GM12878 (cell line): ENCODE data around the gene ADAMTS16.

Experiments used
- EGR1 ChIP-seq, 2 experiments: IDR thresholded peaks; 1 replicate in 1 of 2; 2 replicates in 1 of 2; pipeline ENCODE4 v1.6.1; 2011 to 2012; ENCODE audit warnings: low read depth in 2 of 2, low read length in 2 of 2, borderline replicate concordance in 1 of 2, mild to moderate bottlenecking in 1 of 2, moderate library complexity in 1 of 2
- EP300 ChIP-seq, 2 experiments: fragments of 150-350 bp in 1 of 2; IDR thresholded peaks; 2 replicates each; pipeline ENCODE4 v1.6.1; 2011 to 2012; ENCODE audit warnings: low read depth in 2 of 2, low read length in 2 of 2, borderline replicate concordance in 1 of 2, improper control_type of control experiment in 1 of 2, inconsistent platforms in 1 of 2; ENCODE audit not compliant: control insufficient read depth in 1 of 2
- MEF2A ChIP-seq: IDR thresholded peaks from 2 replicates; pipeline ENCODE4 v1.6.1; 2011; ENCODE audit warnings: low read depth, mild to moderate bottlenecking, low read length, moderate library complexity; ENCODE audit not compliant: insufficient read depth
- NR2C2 ChIP-seq: IDR thresholded peaks from 2 replicates; pipeline ENCODE4 v1.6.1; 2011; ENCODE audit warnings: borderline replicate concordance, low read depth; ENCODE audit not compliant: control insufficient read depth, insufficient read length
- TF ChIP-seq, protein P1 (sequence below): IDR thresholded peaks from 2 replicates; pipeline ENCODE4 v1.6.1; 2011; ENCODE audit warnings: low read depth, low read length, improper control_type of control experiment, borderline replicate concordance
- TF ChIP-seq, protein P2 (sequence below), 3 experiments: IDR thresholded peaks in 2 of 3; conservative IDR thresholded peaks in 1 of 3; 2 replicates each; pipeline ENCODE4 v1.5.1; 2011; ENCODE audit warnings: low read depth in 3 of 3, low read length in 3 of 3, mild to moderate bottlenecking in 3 of 3, control low read depth in 2 of 3, moderate library complexity in 2 of 3, inconsistent platforms in 1 of 3, mixed read lengths in 1 of 3; ENCODE audit not compliant: control insufficient read depth in 2 of 3, insufficient read depth in 1 of 3; ENCODE audit errors: extremely low read depth in 1 of 3

DNA sequence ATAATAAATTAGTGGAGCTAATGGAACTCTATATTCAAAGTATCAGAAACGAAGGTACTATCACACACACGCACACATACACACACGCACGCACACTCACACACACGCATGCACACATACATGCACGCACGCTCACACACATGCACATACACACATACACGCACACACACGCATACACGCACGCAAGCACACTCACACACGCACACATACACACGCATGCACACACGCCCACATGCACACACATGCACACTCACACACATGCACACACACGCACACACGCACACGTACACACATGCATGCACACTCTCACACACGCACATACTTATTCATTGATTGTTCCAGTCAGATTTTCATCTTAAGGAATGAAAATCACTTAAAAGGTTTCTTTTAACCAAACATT is 212.5 kb downstream of the ADAMTS16 start:
- TF ChIP-seq EGR1 (IDR thresholded peaks at IDR 0.05; ENCODE audit: borderline replicate concordance in 1 of 2, low read depth in 2 of 2, low read length in 2 of 2): no peak
- TF ChIP-seq, protein P1, sequence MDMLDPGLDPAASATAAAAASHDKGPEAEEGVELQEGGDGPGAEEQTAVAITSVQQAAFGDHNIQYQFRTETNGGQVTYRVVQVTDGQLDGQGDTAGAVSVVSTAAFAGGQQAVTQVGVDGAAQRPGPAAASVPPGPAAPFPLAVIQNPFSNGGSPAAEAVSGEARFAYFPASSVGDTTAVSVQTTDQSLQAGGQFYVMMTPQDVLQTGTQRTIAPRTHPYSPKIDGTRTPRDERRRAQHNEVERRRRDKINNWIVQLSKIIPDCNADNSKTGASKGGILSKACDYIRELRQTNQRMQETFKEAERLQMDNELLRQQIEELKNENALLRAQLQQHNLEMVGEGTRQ: no peak
- TF ChIP-seq, protein P2, sequence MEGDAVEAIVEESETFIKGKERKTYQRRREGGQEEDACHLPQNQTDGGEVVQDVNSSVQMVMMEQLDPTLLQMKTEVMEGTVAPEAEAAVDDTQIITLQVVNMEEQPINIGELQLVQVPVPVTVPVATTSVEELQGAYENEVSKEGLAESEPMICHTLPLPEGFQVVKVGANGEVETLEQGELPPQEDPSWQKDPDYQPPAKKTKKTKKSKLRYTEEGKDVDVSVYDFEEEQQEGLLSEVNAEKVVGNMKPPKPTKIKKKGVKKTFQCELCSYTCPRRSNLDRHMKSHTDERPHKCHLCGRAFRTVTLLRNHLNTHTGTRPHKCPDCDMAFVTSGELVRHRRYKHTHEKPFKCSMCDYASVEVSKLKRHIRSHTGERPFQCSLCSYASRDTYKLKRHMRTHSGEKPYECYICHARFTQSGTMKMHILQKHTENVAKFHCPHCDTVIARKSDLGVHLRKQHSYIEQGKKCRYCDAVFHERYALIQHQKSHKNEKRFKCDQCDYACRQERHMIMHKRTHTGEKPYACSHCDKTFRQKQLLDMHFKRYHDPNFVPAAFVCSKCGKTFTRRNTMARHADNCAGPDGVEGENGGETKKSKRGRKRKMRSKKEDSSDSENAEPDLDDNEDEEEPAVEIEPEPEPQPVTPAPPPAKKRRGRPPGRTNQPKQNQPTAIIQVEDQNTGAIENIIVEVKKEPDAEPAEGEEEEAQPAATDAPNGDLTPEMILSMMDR (IDR thresholded peaks at IDR 0.05 in 2 of 3, conservative IDR thresholded peaks at IDR 0.05 in 1 of 3; ENCODE audit: control insufficient read depth in 2 of 3, extremely low read depth in 1 of 3, insufficient read depth in 1 of 3, low read depth in 3 of 3, low read length in 3 of 3): no peak
- TF ChIP-seq EP300 (IDR thresholded peaks at IDR 0.05; ENCODE audit: borderline replicate concordance in 1 of 2, control insufficient read depth in 1 of 2, low read depth in 2 of 2, low read length in 2 of 2): no peak
- TF ChIP-seq NR2C2: no peak
- no peak for TF ChIP-seq MEF2A
